PFSK-1 (cell line): ENCODE results near the gene PCBP3.

Source experiments
- FOXP2 ChIP-seq: optimal IDR thresholded peaks from 2 replicates; pipeline ENCODE3; 2011; ENCODE audit warnings: borderline replicate concordance, control low read depth, inconsistent platforms; ENCODE audit not compliant: insufficient read depth; ENCODE audit errors: extremely low read length, extremely low read depth
- POLR2AphosphoS5 ChIP-seq: IDR thresholded peaks from 2 replicates; pipeline ENCODE4 v1.6.1; 2012; ENCODE audit warnings: low read depth, mild to moderate bottlenecking, control low read depth, low read length, moderate library complexity
- SIN3A ChIP-seq: IDR thresholded peaks from 2 replicates; pipeline ENCODE4 v1.6.1; 2012; ENCODE audit warnings: mild to moderate bottlenecking, low read length, moderate library complexity, borderline replicate concordance; ENCODE audit not compliant: insufficient read depth
- TAF1 ChIP-seq: IDR thresholded peaks from 2 replicates; pipeline ENCODE4 v1.6.1; 2012; ENCODE audit warnings: low read length, control low read depth, borderline replicate concordance; ENCODE audit not compliant: insufficient read depth
- TF ChIP-seq, protein P1 (sequence below), 2 experiments: IDR thresholded peaks; 2 replicates each; pipeline versions ENCODE4 v1.6.1 to v1.8.0; 2011 to 2012; ENCODE audit warnings: low read depth in 2 of 2, low read length in 2 of 2, control low read depth in 1 of 2, inconsistent platforms in 1 of 2, mild to moderate bottlenecking in 1 of 2, moderate library complexity in 1 of 2; ENCODE audit not compliant: insufficient read depth in 1 of 2

PCBP3 gene

DNA sequence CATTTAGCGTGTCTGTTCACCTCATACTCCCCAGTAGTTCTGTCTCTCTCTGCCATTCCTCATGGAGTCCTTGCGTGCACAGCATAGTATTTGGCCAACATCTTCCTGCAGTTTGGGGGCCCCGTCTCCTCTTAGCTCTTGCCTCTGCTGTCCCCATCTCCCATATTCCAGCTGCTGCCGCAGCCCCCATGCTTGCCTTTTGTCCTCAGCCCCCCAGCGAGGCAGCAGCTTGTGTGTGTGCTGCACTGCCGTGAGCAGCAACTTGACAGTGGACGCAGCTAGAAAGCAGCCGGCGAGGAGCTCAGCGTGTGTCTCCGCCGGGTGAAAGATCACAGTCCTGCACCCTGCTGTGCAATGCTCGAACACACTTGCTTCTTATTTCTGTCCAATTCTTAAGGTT lies 173.8 kb downstream of the PCBP3 start:
- TF ChIP-seq TAF1 (no peak), FOXP2 (no peak), SIN3A (no peak)
- TF ChIP-seq, protein P1, sequence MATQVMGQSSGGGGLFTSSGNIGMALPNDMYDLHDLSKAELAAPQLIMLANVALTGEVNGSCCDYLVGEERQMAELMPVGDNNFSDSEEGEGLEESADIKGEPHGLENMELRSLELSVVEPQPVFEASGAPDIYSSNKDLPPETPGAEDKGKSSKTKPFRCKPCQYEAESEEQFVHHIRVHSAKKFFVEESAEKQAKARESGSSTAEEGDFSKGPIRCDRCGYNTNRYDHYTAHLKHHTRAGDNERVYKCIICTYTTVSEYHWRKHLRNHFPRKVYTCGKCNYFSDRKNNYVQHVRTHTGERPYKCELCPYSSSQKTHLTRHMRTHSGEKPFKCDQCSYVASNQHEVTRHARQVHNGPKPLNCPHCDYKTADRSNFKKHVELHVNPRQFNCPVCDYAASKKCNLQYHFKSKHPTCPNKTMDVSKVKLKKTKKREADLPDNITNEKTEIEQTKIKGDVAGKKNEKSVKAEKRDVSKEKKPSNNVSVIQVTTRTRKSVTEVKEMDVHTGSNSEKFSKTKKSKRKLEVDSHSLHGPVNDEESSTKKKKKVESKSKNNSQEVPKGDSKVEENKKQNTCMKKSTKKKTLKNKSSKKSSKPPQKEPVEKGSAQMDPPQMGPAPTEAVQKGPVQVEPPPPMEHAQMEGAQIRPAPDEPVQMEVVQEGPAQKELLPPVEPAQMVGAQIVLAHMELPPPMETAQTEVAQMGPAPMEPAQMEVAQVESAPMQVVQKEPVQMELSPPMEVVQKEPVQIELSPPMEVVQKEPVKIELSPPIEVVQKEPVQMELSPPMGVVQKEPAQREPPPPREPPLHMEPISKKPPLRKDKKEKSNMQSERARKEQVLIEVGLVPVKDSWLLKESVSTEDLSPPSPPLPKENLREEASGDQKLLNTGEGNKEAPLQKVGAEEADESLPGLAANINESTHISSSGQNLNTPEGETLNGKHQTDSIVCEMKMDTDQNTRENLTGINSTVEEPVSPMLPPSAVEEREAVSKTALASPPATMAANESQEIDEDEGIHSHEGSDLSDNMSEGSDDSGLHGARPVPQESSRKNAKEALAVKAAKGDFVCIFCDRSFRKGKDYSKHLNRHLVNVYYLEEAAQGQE (IDR thresholded peaks at IDR 0.05; ENCODE audit: insufficient read depth in 1 of 2, low read depth in 2 of 2, low read length in 2 of 2): no peak

DNA sequence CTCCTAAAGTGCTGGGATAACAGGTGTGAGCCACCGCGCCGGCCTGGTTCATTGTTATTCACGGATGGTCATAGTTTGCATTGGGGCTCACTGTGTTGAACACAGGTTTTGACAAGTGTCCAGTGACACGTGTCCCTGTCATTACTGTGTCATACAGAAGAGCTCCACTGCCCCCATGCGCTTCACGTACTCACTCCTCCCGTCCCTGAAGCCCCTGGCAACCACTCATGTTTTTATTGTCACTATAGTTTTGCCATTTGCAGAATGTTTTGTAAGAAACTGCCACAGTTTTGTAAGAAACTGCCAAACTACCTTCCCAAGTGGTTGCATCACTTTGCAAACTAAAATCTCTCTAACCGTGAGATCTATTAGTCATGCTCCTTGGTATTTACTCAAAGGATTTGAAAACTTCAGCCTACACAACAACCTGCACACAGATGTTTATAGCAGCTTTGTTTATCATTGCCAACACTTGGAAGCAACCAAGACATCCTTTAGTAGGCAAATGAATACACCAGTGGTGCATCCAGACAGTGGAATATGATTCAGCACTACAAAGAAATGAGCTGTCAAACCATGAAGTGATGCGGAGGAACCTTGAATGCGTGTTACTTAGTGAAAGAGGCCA lies 174.9 kb downstream of the PCBP3 start:
- TF ChIP-seq, protein P1 (IDR thresholded peaks at IDR 0.05; ENCODE audit: insufficient read depth in 1 of 2, low read depth in 2 of 2, low read length in 2 of 2): no peak
- no peak for TF ChIP-seq FOXP2

DNA sequence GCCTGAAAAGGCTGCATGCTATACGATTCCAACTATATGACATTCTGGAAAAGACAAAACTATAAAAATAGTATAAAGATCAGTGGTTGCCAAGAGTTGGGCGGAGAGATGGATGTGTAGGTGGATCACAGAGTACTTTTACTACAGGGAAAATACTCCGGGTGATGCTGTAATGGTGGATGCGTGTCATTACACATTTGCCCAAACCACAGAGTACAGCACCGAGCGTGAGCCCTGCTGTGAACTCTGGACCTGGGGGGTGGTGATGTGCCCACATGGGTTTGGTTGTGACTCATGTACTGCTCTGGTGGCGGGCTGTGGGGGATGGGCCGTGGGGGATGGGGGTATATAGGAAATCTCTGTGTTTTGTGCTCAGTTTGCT lies 175.4 kb downstream of the PCBP3 start:
- TF ChIP-seq FOXP2 (no peak), TAF1 (no peak)

DNA sequence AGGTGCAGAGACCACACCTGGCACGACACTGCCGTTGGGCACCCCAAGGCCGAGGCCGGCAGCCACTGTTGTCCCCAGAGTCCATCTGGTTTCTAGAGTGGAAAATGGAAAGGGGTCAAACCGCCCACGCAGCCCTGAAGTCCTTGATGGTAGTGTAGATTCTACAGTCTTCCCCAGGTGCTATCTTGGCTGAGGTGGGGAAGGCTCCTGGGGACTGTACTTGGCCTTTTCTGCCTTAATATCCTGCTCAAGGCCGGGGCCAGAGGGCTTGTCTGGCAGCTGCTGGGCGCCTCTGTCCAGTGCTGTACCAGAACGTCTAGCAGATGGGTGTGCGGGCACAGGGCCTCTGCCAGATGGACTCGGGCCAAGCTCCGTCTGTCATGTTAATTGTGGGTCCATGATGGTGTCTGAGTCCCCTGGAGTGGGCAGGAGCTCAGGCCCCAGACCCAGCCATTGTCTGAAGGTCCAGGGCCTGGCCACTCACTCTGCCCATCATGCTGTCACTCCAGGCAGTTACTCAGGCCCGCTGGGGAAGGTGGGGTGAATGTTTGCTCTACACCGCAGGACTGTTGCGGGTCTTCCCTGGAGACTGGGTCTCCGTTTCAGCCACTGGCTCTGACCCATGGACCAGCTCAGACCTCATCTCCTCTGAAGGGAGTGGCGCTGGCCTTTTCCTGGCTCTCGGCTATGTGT lies 176.1 kb downstream of the PCBP3 start:
- TF ChIP-seq TAF1: no peak
- TF ChIP-seq POLR2AphosphoS5: no peak
- TF ChIP-seq, protein P1 (IDR thresholded peaks at IDR 0.05; ENCODE audit: insufficient read depth in 1 of 2, low read depth in 2 of 2, low read length in 2 of 2): no peak
- no peak for TF ChIP-seq FOXP2
- TF ChIP-seq SIN3A: no peak

DNA sequence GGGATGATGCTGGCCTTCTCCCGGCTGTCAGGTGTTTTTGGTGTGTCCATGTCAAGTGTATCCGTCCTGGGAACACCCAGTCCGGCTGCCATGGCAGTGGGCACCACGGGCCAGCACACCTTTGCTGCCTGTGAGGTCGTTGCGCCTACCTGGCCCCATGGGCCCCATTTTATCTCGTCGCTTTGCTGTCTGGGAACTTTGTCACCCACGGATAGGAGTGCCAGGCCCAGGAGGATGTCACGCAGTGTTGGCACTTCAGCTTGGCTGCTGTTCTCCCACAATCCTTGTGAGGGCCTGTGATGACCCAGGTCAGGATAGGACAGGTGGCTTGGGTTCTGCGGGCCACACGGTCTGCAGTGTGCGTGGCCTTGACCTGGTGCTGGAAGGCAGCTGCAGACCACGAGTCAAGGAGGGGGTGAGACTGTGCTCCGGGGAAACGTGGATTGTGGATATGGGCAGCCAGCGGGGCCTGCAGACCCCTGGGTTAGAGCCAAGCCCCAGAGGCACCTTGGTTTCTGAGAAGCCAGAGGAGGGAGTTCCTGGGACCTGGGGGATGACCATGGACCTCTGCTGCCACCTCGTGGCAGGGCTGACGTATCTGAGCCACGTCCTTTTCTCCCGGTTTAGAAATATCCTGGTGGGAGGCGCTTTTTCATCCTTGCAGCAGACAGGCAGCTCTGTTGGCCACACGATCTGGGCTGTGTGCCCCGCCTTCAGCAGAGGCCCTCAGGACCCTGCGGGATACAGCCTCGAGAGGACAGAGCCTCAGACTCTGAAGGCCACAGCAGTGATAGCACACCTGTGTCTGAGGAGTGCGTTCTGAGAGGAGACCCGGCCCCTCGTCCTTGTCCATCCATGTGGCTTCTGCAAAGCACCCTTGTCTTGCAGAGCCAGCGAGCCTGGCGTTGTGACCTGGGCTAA lies 176.9 kb downstream of the PCBP3 start:
- TF ChIP-seq TAF1 (no peak), SIN3A (no peak), FOXP2 (no peak), POLR2AphosphoS5 (no peak)
- TF ChIP-seq, protein P1 (IDR thresholded peaks at IDR 0.05; ENCODE audit: insufficient read depth in 1 of 2, low read depth in 2 of 2, low read length in 2 of 2): no peak
